ENCODE measurements around the gene ARL6.

The ARL6 gene

DNA sequence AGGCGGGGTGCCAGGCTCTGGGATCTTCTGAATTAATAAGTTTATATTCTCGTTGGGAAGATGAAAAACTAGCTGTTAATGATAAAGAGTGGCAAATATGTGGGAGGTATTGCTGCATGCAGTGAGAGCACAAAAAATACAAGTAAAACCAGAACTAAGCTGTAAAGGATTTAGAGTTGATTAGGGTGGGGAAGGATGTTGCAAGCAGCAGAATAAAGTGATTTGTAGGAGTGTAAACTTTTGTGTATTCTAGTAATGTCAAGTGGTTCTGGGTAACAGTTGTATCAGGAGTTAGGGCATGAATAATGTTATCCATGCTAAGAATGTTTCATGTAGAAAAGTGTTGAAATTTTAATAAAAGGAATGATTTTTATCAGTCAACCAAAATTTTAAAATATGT is 75.4 kb downstream of the ARL6 start:
- Histone ChIP-seq H3K14ac (ENCODE audit: low read length) (no peak overlapping the region), H2BK12ac (ENCODE audit: low read length) (no peak overlapping the region), H3K4me3 (ENCODE audit: low read depth, low read length) (no peak overlapping the region), H4K91ac (ENCODE audit: low read depth, low read length) (no peak overlapping the region), H3K27ac (ENCODE audit: low read depth, low read length) (no peak overlapping the region), H3K79me1 (ENCODE audit: low read length) (no peaks in the 10 kb centered on the region), H3K4me2 (ENCODE audit: low read length) (no peak overlapping the region), H3K36me3 (ENCODE audit: control insufficient read depth in 1 of 2, insufficient read depth in 2 of 2, low read length in 2 of 2) (no peaks in the 10 kb centered on the region), H3K9ac (ENCODE audit: low read length) (no peak overlapping the region), H3K79me2 (ENCODE audit: control insufficient read depth, insufficient read depth, low read length, poor library complexity) (no peaks in the 10 kb centered on the region), H3K18ac (ENCODE audit: low read length) (no peak overlapping the region), H2AK5ac (ENCODE audit: low read length) (no peak overlapping the region), H2BK5ac (ENCODE audit: low read depth, low read length, poor library complexity) (no peak overlapping the region), H4K8ac (ENCODE audit: low read depth, low read length) (no peak overlapping the region), H2AFZ (ENCODE audit: insufficient read depth, low read length, poor library complexity) (no peak overlapping the region), H3K27me3 (ENCODE audit: insufficient read depth, low read length) (no peaks in the 10 kb centered on the region), H4K12ac (ENCODE audit: low read depth, low read length) (no peak overlapping the region), H3K9me3 (ENCODE audit: insufficient read depth, low read depth, low read length) (no peaks in the 10 kb centered on the region), H2BK120ac (ENCODE audit: insufficient read depth, low read length, poor library complexity) (no peak overlapping the region), H3K4ac (ENCODE audit: low read depth, low read length) (no peak overlapping the region), H3K4me1 (ENCODE audit: control insufficient read depth in 1 of 2, insufficient read depth in 2 of 2, low read length in 2 of 2) (no peaks in the 10 kb centered on the region), H3K23ac (ENCODE audit: low read length) (no peak overlapping the region)
- no CpG with 5 or more reads among the region's 2 CpGs for WGBS (ENCODE audit: extremely low coverage, insufficient coverage, insufficient read length)
- DNase-seq, result peak in 1 of 2 donors; percentile 1

DNA sequence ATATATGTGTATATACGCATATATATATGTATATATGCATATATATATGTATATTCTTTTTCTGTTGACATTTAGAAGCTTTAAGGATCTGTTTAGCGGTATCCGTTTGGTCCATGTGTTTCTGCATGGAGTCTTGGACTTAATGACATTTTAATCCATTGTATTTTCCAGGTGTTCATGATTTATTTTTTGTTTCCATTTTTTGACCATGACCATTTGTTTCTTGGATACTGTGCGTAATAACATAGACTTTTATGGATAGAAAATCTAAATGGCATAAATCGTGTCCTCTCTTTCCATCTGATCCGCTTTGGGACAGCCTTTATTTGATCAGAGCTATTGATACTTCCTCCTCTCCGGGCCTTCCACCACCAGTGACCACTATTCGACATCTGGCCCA is 76.7 kb downstream of the ARL6 start:
- Histone ChIP-seq H3K4me3 (ENCODE audit: low read depth, low read length) (no peak overlapping the region), H3K18ac (ENCODE audit: low read length) (no peak overlapping the region), H3K4ac (ENCODE audit: low read depth, low read length) (no peak overlapping the region), H3K14ac (ENCODE audit: low read length) (no peak overlapping the region), H2BK12ac (ENCODE audit: low read length) (no peak overlapping the region), H3K36me3 (ENCODE audit: control insufficient read depth in 1 of 2, insufficient read depth in 2 of 2, low read length in 2 of 2) (no peaks in the 10 kb centered on the region), H3K79me1 (ENCODE audit: low read length) (no peaks in the 10 kb centered on the region), H2BK120ac (ENCODE audit: insufficient read depth, low read length, poor library complexity) (no peak overlapping the region), H3K4me2 (ENCODE audit: low read length) (no peak overlapping the region), H4K91ac (ENCODE audit: low read depth, low read length) (no peak overlapping the region), H2BK5ac (ENCODE audit: low read depth, low read length, poor library complexity) (no peak overlapping the region), H3K79me2 (ENCODE audit: control insufficient read depth, insufficient read depth, low read length, poor library complexity) (no peaks in the 10 kb centered on the region), H4K12ac (ENCODE audit: low read depth, low read length) (no peak overlapping the region), H3K23ac (ENCODE audit: low read length) (no peak overlapping the region), H3K9ac (ENCODE audit: low read length) (no peak overlapping the region), H3K27me3 (ENCODE audit: insufficient read depth, low read length) (no peaks in the 10 kb centered on the region), H3K9me3 (ENCODE audit: insufficient read depth, low read depth, low read length) (no peaks in the 10 kb centered on the region), H3K4me1 (ENCODE audit: control insufficient read depth in 1 of 2, insufficient read depth in 2 of 2, low read length in 2 of 2) (no peaks in the 10 kb centered on the region), H3K27ac (ENCODE audit: low read depth, low read length) (no peak overlapping the region), H2AK5ac (ENCODE audit: low read length) (no peak overlapping the region), H2AFZ (ENCODE audit: insufficient read depth, low read length, poor library complexity) (no peak overlapping the region), H4K8ac (ENCODE audit: low read depth, low read length) (no peak overlapping the region)
- no peak for DNase-seq
- WGBS (ENCODE audit: extremely low coverage, insufficient coverage, insufficient read length), result no CpG with 5 or more reads among the region's 8 CpGs

DNA sequence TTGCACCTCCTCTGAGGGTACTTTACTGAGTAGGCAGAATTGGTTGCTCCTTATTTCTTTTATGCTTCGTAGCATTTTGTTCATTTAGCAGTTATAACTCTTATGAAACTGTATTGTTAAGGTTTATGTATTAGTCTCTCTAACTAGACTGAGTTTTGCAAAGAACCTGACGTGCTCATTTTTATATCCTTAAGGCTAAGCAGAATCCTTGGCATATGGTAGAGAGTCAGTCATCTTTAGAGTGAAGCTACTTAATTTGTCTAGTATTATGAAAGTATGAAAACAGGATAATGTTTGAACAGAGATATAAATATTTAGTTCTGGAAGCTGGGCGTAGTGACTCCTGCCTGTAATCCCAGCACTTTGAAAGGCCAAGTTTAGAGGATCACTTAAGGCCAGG is 77.4 kb downstream of the ARL6 start:
- Histone ChIP-seq H3K79me1 (ENCODE audit: low read length) (no peaks in the 10 kb centered on the region), H3K4ac (ENCODE audit: low read depth, low read length) (no peak overlapping the region), H3K27me3 (ENCODE audit: insufficient read depth, low read length) (no peaks in the 10 kb centered on the region), H3K4me1 (ENCODE audit: control insufficient read depth in 1 of 2, insufficient read depth in 2 of 2, low read length in 2 of 2) (no peaks in the 10 kb centered on the region), H3K4me2 (ENCODE audit: low read length) (no peak overlapping the region), H4K8ac (ENCODE audit: low read depth, low read length) (no peak overlapping the region), H2BK12ac (ENCODE audit: low read length) (no peak overlapping the region), H2BK120ac (ENCODE audit: insufficient read depth, low read length, poor library complexity) (no peak overlapping the region), H3K4me3 (ENCODE audit: low read depth, low read length) (no peak overlapping the region), H2AFZ (ENCODE audit: insufficient read depth, low read length, poor library complexity) (no peak overlapping the region), H3K18ac (ENCODE audit: low read length) (no peak overlapping the region), H3K27ac (ENCODE audit: low read depth, low read length) (no peak overlapping the region), H4K91ac (ENCODE audit: low read depth, low read length) (no peak overlapping the region), H3K9ac (ENCODE audit: low read length) (no peak overlapping the region), H3K23ac (ENCODE audit: low read length) (no peak overlapping the region), H3K14ac (ENCODE audit: low read length) (no peak overlapping the region), H3K36me3 (ENCODE audit: control insufficient read depth in 1 of 2, insufficient read depth in 2 of 2, low read length in 2 of 2) (peaks cover 0 to 2% of the 10 kb centered on the region in 2 experiments), H3K79me2 (ENCODE audit: control insufficient read depth, insufficient read depth, low read length, poor library complexity) (no peaks in the 10 kb centered on the region), H2AK5ac (ENCODE audit: low read length) (no peak overlapping the region), H4K12ac (ENCODE audit: low read depth, low read length) (no peak overlapping the region), H2BK5ac (ENCODE audit: low read depth, low read length, poor library complexity) (no peak overlapping the region), H3K9me3 (ENCODE audit: insufficient read depth, low read depth, low read length) (no peaks in the 10 kb centered on the region)
- no peak for DNase-seq
- no CpG with 5 or more reads among the region's 3 CpGs for WGBS (ENCODE audit: extremely low coverage, insufficient coverage, insufficient read length)

DNA sequence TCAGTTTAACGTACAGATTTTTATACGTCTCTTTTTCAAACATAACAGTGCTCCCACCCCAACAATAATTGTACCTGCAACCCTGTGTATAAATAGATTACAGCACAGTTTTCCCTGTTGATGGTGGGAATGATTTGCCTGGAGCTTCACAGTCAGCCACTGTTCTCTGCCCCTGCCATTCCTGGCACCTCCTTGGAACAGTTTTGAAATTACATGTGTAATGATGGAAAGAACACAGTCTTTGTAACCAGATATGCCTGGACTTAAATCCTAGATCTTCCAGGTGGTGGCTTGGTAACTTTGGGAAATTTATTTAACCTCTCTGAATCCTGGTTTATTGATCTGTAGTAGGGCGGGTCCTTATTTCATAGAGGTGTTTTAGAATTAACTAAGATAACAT is 84.2 kb downstream of the ARL6 start:
- Histone ChIP-seq H3K14ac (ENCODE audit: low read length) (no peak overlapping the region), H4K8ac (ENCODE audit: low read depth, low read length) (no peak overlapping the region), H3K18ac (ENCODE audit: low read length) (no peak overlapping the region), H3K79me1 (ENCODE audit: low read length) (no peaks in the 10 kb centered on the region), H3K4ac (ENCODE audit: low read depth, low read length) (no peak overlapping the region), H3K27me3 (ENCODE audit: insufficient read depth, low read length) (no peaks in the 10 kb centered on the region), H3K4me1 (ENCODE audit: control insufficient read depth in 1 of 2, insufficient read depth in 2 of 2, low read length in 2 of 2) (no peaks in the 10 kb centered on the region), H2BK5ac (ENCODE audit: low read depth, low read length, poor library complexity) (no peak overlapping the region), H2BK12ac (ENCODE audit: low read length) (no peak overlapping the region), H2AK5ac (ENCODE audit: low read length) (no peak overlapping the region), H2AFZ (ENCODE audit: insufficient read depth, low read length, poor library complexity) (no peak overlapping the region), H4K91ac (ENCODE audit: low read depth, low read length) (no peak overlapping the region), H3K4me2 (ENCODE audit: low read length) (no peak overlapping the region), H2BK120ac (ENCODE audit: insufficient read depth, low read length, poor library complexity) (no peak overlapping the region), H3K36me3 (ENCODE audit: control insufficient read depth in 1 of 2, insufficient read depth in 2 of 2, low read length in 2 of 2) (peaks cover 0 to 2% of the 10 kb centered on the region in 2 experiments), H3K9ac (ENCODE audit: low read length) (no peak overlapping the region), H3K23ac (ENCODE audit: low read length) (no peak overlapping the region), H4K12ac (ENCODE audit: low read depth, low read length) (no peak overlapping the region), H3K9me3 (ENCODE audit: insufficient read depth, low read depth, low read length) (no peaks in the 10 kb centered on the region), H3K79me2 (ENCODE audit: control insufficient read depth, insufficient read depth, low read length, poor library complexity) (no peaks in the 10 kb centered on the region), H3K4me3 (ENCODE audit: low read depth, low read length) (no peak overlapping the region), H3K27ac (ENCODE audit: low read depth, low read length) (no peak overlapping the region)
- DNase-seq, result no peak
- WGBS (ENCODE audit: extremely low coverage, insufficient coverage, insufficient read length), result no CpG with 5 or more reads among the region's 3 CpGs

Data from trophoblast cell (in vitro differentiated cells and primary cell).